NCI-H146 treated with DMSO at 0.1 percent for 48 hours (cell line): ENCODE results near the gene LSM14A.

ENCODE experiments used
- DNase-seq: peaks from one replicate; lab custom pipeline; 2025; ENCODE audit not compliant: unreplicated experiment; lab: John Stamatoyannopoulos, UW

LSM14A gene

GRCh38 chr19:34254046-34254697 lies 81.9 kb downstream of the LSM14A start, which contains the start of gene GARRE1:
Gene GARRE1, plus strand, starts transcription at chr19:34254554. Its CDS starts 45,920 bp downstream, at chr19:34300474.
- DNase-seq: peak; percentile 59

GRCh38 chr19:34254698-34255432 lies 82.6 kb downstream of the LSM14A start:
- peak; percentile 28 for DNase-seq

- DNase-seq: no peak
Measured at GRCh38 chr19:34255546-34255945, 83.2 kb downstream of the LSM14A start.

- no peak for DNase-seq
Measured at GRCh38 chr19:34256835-34257558, 84.7 kb downstream of the LSM14A start.

GRCh38 chr19:34257559-34257924 lies 85.2 kb downstream of the LSM14A start:
- no peak for DNase-seq

GRCh38 chr19:34259367-34260095 lies 87.2 kb downstream of the LSM14A start:
- DNase-seq: no peak

- DNase-seq: no peak
Measured at GRCh38 chr19:34260771-34261173, 88.5 kb downstream of the LSM14A start.

GRCh38 chr19:34261334-34262109 lies 89.2 kb downstream of the LSM14A start:
- no peak for DNase-seq

GRCh38 chr19:34263745-34264237 lies 91.5 kb downstream of the LSM14A start:
- no peak for DNase-seq

GRCh38 chr19:34265221-34265650 lies 92.9 kb downstream of the LSM14A start:
- no peak for DNase-seq

GRCh38 chr19:34269081-34269480 lies 96.8 kb downstream of the LSM14A start:
- DNase-seq: no peak

- no peak for DNase-seq
Measured at GRCh38 chr19:34269489-34269888, 97.2 kb downstream of the LSM14A start.

GRCh38 chr19:34269968-34270621 lies 97.8 kb downstream of the LSM14A start:
- DNase-seq: no peak

GRCh38 chr19:34273121-34273520 lies 100.8 kb downstream of the LSM14A start:
- no peak for DNase-seq

- DNase-seq: no peak
Measured at GRCh38 chr19:34274284-34274826, 102.1 kb downstream of the LSM14A start.

- DNase-seq: no peak
Measured at GRCh38 chr19:34274827-34275625, 102.7 kb downstream of the LSM14A start.

GRCh38 chr19:34275705-34276104 lies 103.4 kb downstream of the LSM14A start:
- DNase-seq: no peak

GRCh38 chr19:34276614-34277013 lies 104.3 kb downstream of the LSM14A start:
- peak; percentile 17 for DNase-seq

GRCh38 chr19:34277244-34277643 lies 104.9 kb downstream of the LSM14A start:
- DNase-seq: no peak
